Uterus (tissue), 4 donors: Measurements from ENCODE around the gene NMS. TPM values are rescaled to one million over a fixed set of nuclear protein-coding genes. Genes with fewer than 3 reads are reported as not detected.
A peak's percentile ranks its signal among the peaks of the same experiment; 100 is the strongest.
"Not testable (repeated sequence)": the region's sequence is repeated elsewhere in the genome, so short reads cannot be mapped to it uniquely, and the experiment has no call there.

Experiments
- DNase-seq, 2 donors: peaks; one replicate each; pipeline ENCODE4 v3.0.0-alpha.2; 2019 to 2020
- H3K27ac ChIP-seq, 2 donors: fragments of 200-600 bp; sonication (generic); 1 replicate in 1 of 2; 2 replicates in 1 of 2; pipeline ENCODE4 v1.5.1; 2016 to 2018
- H3K27me3 ChIP-seq, 2 donors: fragments of 200-600 bp; sonication (generic); one replicate each; pipeline ENCODE4 v1.5.1; 2018 to 2019; ENCODE audit warnings: control low read depth in 1 of 2
- H3K36me3 ChIP-seq, 2 donors: fragments of 200-600 bp; sonication (generic); one replicate each; pipeline ENCODE4 v1.5.1; 2019; ENCODE audit warnings: control low read depth in 1 of 2
- H3K4me1 ChIP-seq, 2 donors: fragments of 200-600 bp; sonication (generic); one replicate each; pipeline ENCODE4 v1.5.1; 2018 to 2019; ENCODE audit warnings: control low read depth in 1 of 2
- H3K4me3 ChIP-seq, 2 donors: fragments of 200-600 bp; sonication (generic); 1 replicate in 1 of 2; 2 replicates in 1 of 2; pipeline ENCODE4 v1.5.1; 2018 to 2019; ENCODE audit warnings: mild to moderate bottlenecking in 1 of 2
- H3K9me3 ChIP-seq, 2 donors: fragments of 200-600 bp; sonication (generic); one replicate each; pipeline ENCODE4 v1.5.1; 2019; ENCODE audit warnings: control low read depth in 1 of 2
- CTCF ChIP-seq, 4 experiments: fragments of 200-600 bp in 2 of 4; fragments of 450-650 bp in 2 of 4; sonication (generic) in 2 of 4; IDR thresholded peaks; one replicate each; pipeline ENCODE4 v1.5.1; 2016 to 2019; ENCODE audit warnings: antibody characterized with exemption in 4 of 4, mild to moderate bottlenecking in 2 of 4, moderate library complexity in 1 of 4
- POLR2A ChIP-seq, 2 donors: fragments of 450-650 bp; IDR thresholded peaks; one replicate each; pipeline ENCODE4 v1.6.1; 2016; ENCODE audit warnings: antibody characterized with exemption in 2 of 2, mild to moderate bottlenecking in 1 of 2, moderate library complexity in 1 of 2
- intact Hi-C: fragments of 100-400 bp; cut with DNase I; formaldehyde crosslinking; loops from one replicate; pipeline ENCODE4 v1.15.1; 2023; ENCODE audit warnings: low total_unique reads
- total RNA-seq, 4 donors: library from RNA; depleted of rRNA in 3 of 4; stranded (reverse); fragments of >200 nt in 3 of 4; gene quantifications; one replicate each; pipeline versions ENCODE4 v1.1.0 to v1.2.4, GENCODE V29; 2014 to 2023
- donor health status: DM: yes; HTN: yes; CAD: no.

Gene NMS
- total RNA-seq, 4 donors from 2014 or later = not detected

GRCh38 chr2:100437751-100438150 is 32.5 kb upstream of the NMS start:
- Histone ChIP-seq H3K4me3 (no peak overlapping the region), H3K9me3 (no peaks in the 10 kb centered on the region), H3K27me3 (no peaks in the 10 kb centered on the region), H3K4me1 (no peaks in the 10 kb centered on the region), H3K27ac (no peak overlapping the region), H3K36me3 (no peaks in the 10 kb centered on the region)
- TF ChIP-seq CTCF (IDR thresholded peaks at IDR 0.05) (no peak), POLR2A (IDR thresholded peaks at IDR 0.05) (no peak)
- intact Hi-C loops = no loop called here
- DNase-seq = no peak

- no peak overlapping the region for H3K27ac ChIP-seq
- DNase-seq = no peak
- H3K9me3 ChIP-seq = no peaks in the 10 kb centered on the region
- H3K36me3 ChIP-seq = no peaks in the 10 kb centered on the region
- TF ChIP-seq CTCF (IDR thresholded peaks at IDR 0.05) = no peak
- TF ChIP-seq POLR2A (IDR thresholded peaks at IDR 0.05) = no peak
- H3K27me3 ChIP-seq = no peaks in the 10 kb centered on the region
- no peak overlapping the region for H3K4me3 ChIP-seq
- no peaks in the 10 kb centered on the region for H3K4me1 ChIP-seq
- intact Hi-C loops = no loop called here
These were observed 23.6 kb upstream of the NMS start for GRCh38 chr2:100446696-100447095.

GRCh38 chr2:100451092-100451491 is 19.2 kb upstream of the NMS start:
- Histone ChIP-seq H3K9me3 (no peaks in the 10 kb centered on the region), H3K36me3 (no peaks in the 10 kb centered on the region), H3K4me3 (no peak overlapping the region), H3K27ac (no peak overlapping the region), H3K27me3 (no peaks in the 10 kb centered on the region), H3K4me1 (no peaks in the 10 kb centered on the region)
- no peak for TF ChIP-seq POLR2A (IDR thresholded peaks at IDR 0.05)
- intact Hi-C loops = no loop called here
- DNase-seq = no peak

GRCh38 chr2:100451734-100452133 is 18.5 kb upstream of the NMS start:
- Histone ChIP-seq H3K27me3 (no peaks in the 10 kb centered on the region), H3K36me3 (no peaks in the 10 kb centered on the region), H3K27ac (no peak overlapping the region), H3K9me3 (no peaks in the 10 kb centered on the region), H3K4me1 (no peaks in the 10 kb centered on the region), H3K4me3 (no peak overlapping the region)
- no peak for TF ChIP-seq CTCF (IDR thresholded peaks at IDR 0.05)
- no peak for TF ChIP-seq POLR2A (IDR thresholded peaks at IDR 0.05)
- DNase-seq = no peak
- intact Hi-C loops = no loop called here

GRCh38 chr2:100453853-100454252 is 16.4 kb upstream of the NMS start:
- Histone ChIP-seq H3K4me1 (no peaks in the 10 kb centered on the region), H3K36me3 (no peaks in the 10 kb centered on the region), H3K27ac (peak overlapping the region in 1 of 2 donors; percentile 9), H3K4me3 (no peak overlapping the region), H3K9me3 (no peaks in the 10 kb centered on the region), H3K27me3 (no peaks in the 10 kb centered on the region)
- DNase-seq = no peak
- TF ChIP-seq POLR2A (IDR thresholded peaks at IDR 0.05) (no peak), CTCF (IDR thresholded peaks at IDR 0.05) (no peak)
- intact Hi-C loops = no loop called here

- H3K9me3 ChIP-seq, intact Hi-C loops, H3K27ac ChIP-seq: not testable (repeated sequence)
These were observed 13.9 kb upstream of the NMS start for GRCh38 chr2:100456357-100456756.

More at GRCh38 chr2:100456357-100456756, 13.9 kb upstream of the NMS start:
- not testable (repeated sequence) for H3K4me1 ChIP-seq, H3K36me3 ChIP-seq, H3K27me3 ChIP-seq, DNase-seq, H3K4me3 ChIP-seq
